GM19452 (cell line): Measurements from ENCODE around the gene PEX11G.

ENCODE experiments used
- ATAC-seq: cut with Tn5 transposase; IDR thresholded peaks from one replicate; pipeline ENCODE4 v1.9.1; 2021; ENCODE audit not compliant: unreplicated experiment

PEX11G gene

GRCh38 chr19:7522072-7522922 is 33.5 kb upstream of the PEX11G start, which contains the start of gene MCOLN1:
Gene MCOLN1 (plus strand): TSS chr19:7522624. CDS start chr19:7522751, 127 bp downstream.
- peak; percentile 77 for ATAC-seq

- no peak for ATAC-seq
Observed at GRCh38 chr19:7521551-7522071, 32.8 kb upstream of the PEX11G start.

GRCh38 chr19:7520131-7521051 is 31.6 kb upstream of the PEX11G start:
- no peak for ATAC-seq

GRCh38 chr19:7519361-7520130 is 30.7 kb upstream of the PEX11G start:
- ATAC-seq: no peak

GRCh38 chr19:7516878-7517277 is 28.0 kb upstream of the PEX11G start:
- no peak for ATAC-seq

- no peak for ATAC-seq
Observed at GRCh38 chr19:7516333-7516732, 27.5 kb upstream of the PEX11G start.

GRCh38 chr19:7515645-7516151 is 26.9 kb upstream of the PEX11G start, which contains the start of gene ZNF358:
Gene ZNF358 (plus strand): TSS chr19:7516103. CDS start chr19:7519243, 3,140 bp downstream.
- no peak for ATAC-seq

- ATAC-seq: no peak
Observed at GRCh38 chr19:7515110-7515644, 26.3 kb upstream of the PEX11G start.

GRCh38 chr19:7513809-7514642 is 25.2 kb upstream of the PEX11G start:
- ATAC-seq: no peak

GRCh38 chr19:7512400-7512851 is 23.6 kb upstream of the PEX11G start:
- ATAC-seq: no peak

- no peak for ATAC-seq
Observed at GRCh38 chr19:7509625-7510024, 20.8 kb upstream of the PEX11G start.

GRCh38 chr19:7507884-7508283 is 19.0 kb upstream of the PEX11G start:
- ATAC-seq: no peak

- ATAC-seq: no peak
Observed at GRCh38 chr19:7506385-7507328, 17.8 kb upstream of the PEX11G start.

- ATAC-seq: no peak
Observed at GRCh38 chr19:7505682-7506384, 17.0 kb upstream of the PEX11G start.

- ATAC-seq: no peak
Observed at GRCh38 chr19:7505288-7505681, 16.4 kb upstream of the PEX11G start.

- ATAC-seq: no peak
Observed at GRCh38 chr19:7504684-7505083, 15.8 kb upstream of the PEX11G start.

GRCh38 chr19:7502552-7502951 is 13.7 kb upstream of the PEX11G start:
- no peak for ATAC-seq
